GM21619 (cell line): ENCODE results near the gene COPS2.
"Not testable (repeated sequence)": the region's sequence is repeated elsewhere in the genome, so short reads cannot be mapped to it uniquely, and the experiment has no call there.

Source experiments
- ATAC-seq: cut with Tn5 transposase; IDR thresholded peaks from one replicate; pipeline ENCODE4 v1.9.1; 2021; ENCODE audit not compliant: unreplicated experiment

Gene COPS2

DNA sequence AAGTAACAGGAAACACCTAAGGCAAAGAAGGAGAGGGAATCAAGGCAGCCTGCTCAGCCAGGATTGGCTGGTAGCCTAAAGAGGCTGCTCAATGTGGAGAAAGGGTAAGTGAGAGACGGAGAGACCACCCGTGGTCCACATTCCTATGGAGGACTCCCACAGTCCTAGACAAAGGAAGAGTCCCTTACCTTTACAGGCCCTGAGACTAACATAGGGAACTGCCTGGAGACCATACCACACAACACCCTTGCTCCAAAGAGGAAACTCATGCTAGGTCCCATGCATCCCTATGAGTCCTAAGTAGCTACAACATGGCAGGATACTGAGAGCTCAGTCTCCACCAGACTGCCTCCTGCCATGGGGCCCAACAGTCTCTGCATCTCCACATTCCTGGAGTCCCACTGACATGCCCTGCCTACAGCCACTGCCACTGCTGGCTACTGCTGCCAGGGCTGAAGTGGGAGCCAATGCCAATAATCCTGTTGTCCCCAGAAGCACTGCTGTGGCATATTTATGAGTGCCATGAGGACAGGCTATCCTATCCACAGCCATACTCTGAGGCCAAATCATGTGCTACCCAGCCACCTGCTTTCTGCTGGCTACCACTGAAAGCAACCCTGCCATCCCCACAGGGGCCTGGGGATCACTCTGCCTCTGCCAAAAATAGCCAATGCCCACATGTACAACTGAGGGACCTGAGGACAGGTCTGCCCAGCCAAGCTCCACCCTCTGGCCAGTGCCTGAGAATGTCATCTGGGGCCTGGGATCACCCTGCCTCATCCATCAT is 45.0 kb downstream of the COPS2 start:
- ATAC-seq = no peak

DNA sequence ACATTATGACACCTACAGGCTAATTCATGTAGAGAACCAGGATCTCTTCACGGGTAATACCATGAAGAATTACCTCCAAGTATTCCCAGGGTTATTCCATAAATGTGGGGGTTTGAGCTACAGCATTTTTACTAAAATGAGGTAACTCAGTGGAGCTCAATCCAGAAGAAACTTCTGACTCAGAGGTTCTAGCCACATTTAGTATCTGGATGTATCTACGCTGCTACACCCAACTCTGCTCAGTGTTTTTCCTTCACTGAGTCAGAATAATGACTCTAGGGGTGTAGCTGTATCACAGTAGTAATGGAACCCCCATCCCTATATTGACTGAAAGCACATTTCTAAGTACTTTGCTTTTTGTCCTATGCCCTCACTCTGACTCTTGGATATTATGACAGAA is 52.4 kb downstream of the COPS2 start:
- no peak for ATAC-seq

DNA sequence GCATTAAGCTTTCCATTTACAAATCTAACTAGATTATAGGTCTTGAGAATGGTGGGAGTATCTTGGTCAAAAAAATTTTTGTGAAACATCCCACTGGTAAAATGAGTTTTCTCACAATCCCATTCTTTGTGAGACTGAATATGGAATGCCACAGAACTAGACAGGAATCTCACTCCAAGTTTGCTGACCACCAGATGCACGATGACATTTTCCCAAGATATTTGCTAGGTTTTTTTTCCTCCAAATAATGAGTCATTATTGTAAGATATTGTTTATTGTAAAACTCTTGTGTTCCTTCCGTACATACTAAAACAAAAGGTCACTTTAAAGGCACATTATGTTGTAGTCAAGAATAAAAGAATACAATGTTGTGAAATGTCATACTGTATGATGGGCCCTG is 53.9 kb downstream of the COPS2 start:
- no peak for ATAC-seq

DNA sequence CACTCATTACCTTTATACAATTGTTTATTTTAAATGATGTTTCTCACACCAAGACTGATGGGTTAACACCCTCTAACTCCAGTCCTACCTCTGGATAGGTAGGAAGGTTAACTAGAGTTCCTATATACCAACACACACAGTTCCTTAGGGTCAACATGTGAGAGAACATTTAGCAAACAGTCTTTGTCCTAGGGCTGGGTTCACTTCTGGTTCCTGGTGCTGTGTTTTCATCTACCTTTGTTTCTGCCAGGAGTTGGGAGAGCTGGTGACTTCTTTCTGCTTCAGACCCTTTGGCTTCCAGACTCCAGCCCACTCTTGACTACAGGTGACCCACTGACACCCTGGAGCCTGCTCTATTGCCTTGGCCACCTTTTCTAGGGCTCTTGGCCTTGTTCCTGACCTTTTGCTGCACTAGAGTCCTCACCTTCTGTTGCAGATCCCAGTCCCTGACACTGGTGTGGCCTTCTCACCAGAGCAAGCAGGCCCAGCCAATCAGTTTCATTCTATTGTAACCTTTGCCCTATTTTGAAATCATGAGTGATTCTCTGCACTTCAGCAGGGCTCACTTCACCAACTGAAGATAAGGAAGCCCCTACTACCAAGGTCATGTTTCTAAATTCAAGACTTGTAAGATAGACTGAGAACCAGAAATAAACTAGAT is 59.2 kb downstream of the COPS2 start:
- ATAC-seq = no peak

DNA sequence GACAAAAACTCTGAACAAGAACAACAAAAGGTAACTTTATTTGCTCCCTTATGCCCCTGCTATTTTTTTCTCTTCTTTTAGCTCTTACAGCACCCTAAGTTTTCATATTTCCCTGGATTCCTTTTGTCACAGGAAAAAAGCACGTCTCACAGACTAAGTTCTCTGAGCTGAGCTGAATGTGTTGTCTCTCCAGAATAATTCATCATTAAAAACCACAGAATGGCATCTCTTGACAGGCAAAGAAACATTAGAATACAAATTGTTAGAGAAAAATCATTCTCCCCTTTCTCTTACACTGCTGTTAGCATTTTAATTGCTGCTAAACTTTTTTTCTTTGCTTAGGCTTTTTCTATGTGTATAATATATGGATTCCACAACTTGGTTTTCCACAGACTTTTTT is 60.5 kb downstream of the COPS2 start:
- ATAC-seq = no peak

DNA sequence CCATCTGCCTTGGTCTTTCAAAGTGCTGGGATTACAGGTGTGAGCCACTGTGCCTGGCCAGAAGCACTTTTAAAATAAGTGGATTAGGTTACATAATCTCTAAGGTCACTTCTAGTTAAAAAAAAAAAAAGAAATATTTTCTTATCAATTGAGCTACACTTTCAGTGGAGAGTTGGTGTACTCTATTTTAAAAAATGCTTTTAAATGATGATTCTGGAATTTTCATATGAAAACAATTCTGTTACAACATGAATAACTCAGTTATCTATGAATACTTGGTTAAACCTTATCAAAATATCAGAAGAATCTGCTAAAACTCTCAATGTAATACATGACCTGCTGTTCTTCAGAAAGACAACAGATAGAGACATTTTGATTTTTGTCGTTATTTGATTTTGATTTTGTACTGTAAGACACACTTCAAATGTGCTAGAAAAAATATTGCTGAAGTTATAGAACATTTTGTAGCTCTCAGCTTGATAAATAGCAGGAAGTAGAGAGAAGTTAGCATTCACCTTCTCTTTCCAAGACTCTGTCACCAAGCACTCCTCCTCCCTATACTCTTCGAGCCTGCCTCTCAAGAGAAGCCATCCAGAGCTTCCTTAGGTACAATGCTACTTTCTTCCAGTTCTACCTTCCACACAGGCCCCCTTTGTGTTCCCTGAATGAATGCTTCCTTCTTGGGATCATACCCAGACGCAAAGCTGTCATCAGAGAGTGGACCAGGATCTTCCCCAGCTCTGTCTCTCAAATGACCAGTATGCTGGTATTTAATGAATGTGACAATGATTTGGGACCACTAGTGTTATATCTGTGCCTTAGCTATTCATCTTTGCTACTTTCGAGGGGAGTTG is 61.9 kb downstream of the COPS2 start:
- ATAC-seq = no peak

DNA sequence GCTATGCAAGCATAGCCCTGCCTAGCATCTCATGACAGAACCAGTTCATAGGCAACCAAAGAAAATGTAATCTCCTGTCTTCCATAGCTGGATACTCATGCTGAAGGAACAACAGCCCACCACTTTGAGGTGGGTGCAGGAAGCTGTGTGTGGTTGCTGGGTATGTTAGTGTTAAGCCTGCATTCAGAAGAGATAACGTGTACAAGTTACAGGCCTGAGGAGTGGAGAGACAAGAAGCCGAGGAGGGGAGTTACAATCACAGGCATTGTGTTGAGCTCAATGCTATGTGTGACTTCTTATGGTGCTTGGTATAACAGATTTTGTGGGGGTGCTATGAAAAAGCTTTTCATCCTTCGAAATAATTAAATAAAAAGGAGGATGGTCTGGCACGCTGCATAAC is 66.4 kb downstream of the COPS2 start:
- ATAC-seq = no peak

DNA sequence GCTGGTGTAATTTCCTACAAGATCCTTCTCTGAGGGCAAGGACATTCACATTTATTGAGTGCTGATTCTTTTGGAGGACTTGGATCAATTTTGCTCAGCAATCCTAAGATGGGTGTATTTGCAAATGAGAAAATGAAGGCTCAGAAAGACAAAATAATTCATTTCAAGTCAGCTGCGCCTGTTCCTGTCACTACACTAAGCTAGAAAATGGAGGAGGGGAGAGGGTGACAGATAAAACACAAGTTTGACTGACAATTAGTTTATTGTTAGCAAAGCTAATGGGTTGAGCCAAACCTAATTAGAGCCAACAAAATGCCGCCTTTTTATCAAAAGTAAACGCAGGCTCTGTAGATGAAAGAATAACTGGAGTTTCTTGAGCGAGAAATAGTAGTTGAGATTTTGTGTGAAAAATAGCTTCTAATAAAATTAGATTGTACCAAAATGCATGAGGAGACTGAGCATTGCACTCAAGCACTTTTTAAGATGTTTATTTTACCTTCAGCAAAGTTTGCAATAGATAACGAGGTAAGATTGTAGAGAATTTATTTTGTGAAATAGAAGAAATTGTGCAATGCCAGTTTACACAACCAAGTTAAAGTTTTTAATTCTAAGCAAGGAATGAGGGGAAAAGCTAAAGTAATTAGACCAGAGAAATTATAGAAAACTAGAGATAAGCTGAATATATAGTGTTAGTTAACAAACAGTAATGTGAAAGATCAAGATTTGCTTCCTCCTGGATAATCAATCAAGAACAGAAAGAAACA is 69.5 kb downstream of the COPS2 start:
- ATAC-seq = no peak

DNA sequence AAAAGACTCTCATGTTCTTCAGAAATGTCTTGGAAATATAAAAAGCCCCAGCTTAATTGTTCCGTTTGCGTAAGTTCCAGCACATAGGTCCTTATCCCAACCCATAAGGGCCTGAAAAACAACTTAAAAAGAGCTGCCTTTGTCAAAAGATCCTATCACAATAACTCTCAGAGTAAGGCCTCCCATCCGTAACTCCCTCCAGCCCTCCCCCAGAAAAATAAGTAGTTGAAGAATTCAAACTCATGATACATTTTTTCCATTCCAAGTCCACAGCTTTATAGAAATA is 71.2 kb downstream of the COPS2 start:
- ATAC-seq = no peak

DNA sequence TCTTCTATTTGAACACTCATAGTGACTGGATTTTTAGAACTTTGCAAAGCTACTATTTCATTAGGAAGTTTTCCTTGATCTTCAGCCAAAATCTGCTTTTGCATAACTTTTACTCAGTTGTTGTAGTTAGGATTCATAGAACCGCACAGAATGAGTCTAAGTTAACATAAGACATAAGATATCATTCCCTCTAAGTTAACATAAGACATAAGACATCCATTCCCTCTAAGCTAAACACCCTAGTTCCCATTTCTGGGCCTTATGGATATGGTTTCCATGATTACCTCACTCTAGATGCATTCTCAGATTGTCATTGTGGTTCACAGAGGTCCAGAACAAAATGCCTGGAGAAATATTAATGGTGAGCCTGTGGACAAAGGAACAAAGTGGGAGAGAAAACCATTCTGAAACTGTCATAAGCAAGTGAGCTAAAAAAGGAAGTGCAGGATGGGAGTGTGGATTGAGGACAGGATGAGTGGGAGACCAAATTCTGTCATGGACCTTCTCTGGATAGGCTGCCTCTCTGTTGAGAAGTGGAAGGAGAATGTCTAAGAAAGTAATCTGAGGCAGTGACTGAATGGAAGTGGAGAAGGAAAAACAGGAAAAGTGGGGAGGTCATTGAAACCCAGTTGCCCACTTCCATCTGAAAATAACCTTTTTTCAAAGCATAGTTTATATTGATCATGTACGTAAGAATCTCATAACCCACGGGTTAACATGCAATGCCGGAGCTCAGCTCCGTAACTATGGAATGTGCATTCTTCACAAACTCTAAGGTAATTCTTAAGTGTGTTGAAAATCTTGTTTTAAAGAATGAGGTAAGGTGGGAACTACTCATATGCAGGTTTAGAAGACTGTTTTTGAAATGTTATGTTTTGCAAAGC is 71.8 kb downstream of the COPS2 start:
- no peak for ATAC-seq

DNA sequence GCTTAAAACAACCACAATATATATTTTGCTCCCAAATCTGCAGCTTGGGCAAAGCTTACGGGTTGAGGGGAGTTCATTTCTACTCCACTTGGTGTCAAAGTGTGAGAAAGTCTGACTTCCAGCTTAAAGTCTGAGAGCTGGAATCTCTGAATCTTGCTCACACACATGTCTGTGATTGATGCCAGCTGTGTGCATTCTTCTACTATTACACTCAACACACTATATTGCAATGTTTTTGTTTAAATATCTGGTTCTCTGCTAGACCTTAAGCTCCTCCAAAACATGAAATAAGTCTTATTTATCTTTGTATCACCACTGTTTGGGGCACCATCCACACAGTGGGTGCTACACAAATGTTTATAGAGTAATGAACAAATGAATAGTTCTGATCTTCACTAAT is 72.4 kb downstream of the COPS2 start:
- no peak for ATAC-seq

DNA sequence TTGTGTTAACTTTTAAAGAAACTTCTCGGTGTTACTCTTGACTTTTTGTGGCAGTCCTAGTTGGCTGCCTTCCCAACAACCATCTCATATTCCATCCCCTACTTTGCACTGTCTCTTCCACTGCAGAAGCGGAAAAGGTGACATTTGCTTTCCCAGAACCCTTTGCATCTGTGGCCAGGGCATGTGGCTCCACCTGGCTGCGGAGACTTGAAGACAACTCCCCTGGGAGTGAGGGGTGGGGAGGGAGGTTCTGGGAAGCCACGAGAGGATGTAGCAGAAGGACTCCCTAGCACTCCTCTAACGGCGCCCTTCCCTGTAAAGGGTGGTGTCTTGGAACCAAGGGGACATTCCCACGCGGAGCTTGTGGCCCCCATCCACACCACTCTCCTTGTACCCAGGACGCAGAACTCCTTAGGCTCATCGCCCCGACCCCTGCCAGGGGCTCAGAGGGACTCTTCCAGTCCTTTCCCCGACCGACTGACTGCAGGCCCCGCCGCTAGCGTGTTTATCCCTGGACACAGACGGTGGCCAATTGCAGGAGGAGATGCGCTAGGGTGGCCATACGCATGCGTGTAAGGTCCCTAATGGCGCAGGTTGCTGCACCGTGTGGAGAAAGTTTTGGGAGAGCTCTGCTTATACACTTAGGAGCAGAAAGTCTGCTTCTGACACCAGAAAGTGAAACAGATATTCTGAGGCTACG is 75.9 kb downstream of the COPS2 start:
- ATAC-seq = no peak

DNA sequence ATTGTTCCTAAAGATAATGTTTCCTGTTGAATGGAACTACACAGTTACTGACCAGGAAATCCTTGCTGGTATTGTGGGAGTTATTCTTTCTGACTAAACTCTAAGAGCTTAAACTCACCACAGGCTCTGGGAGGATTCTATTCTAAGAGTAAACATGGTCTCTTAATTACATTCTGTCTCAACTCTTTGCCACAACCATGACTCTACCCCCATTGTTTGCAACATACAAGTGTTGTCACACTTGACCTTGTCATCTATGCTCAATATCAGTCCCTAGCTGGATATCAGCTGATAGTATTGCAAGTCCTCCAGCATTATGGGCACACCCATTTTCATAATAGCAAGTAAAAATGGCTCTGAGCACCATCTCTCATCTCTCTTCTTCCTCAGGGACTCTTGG is 79.5 kb downstream of the COPS2 start:
- no peak for ATAC-seq

DNA sequence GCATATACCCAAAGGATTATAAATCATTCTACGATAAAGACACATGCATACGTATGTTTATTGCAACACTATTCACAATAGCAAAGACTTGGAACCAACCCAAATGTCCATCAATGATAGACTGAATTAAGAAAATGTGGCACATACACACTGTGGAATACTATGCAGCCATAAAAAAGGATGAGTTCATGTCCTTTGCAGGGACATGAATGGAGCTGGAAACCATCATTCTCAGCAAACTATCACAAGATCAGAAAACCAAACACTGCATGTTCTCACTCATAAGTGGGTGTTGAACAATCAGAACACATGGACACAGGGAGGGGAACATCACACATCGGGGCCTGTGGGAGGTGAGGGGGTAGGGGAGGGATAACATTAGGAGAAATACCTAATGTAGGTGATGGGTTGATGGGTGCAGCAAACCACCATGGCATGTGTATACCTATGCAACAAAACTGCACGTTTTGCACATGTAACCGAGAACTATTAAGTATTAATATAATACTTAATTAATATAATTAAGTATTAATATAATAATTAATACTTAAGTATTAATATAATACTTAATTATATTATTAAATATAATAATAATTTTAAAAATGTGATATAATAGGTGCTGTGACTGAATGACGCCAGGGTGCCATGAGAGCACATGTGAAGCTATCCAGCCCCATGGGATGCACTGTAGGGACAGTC is 80.7 kb downstream of the COPS2 start:
- not testable (repeated sequence) for ATAC-seq
